Stimulated activated CD4-positive, alpha-beta T cell treated with anti-CD3 and anti-CD28 coated beads, Interleukin-4, amount 100 ng/mL, for 24 hours (primary cell): ENCODE data around the gene ZNF565.
"Not testable (repeated sequence)": the region's sequence is repeated elsewhere in the genome, so short reads cannot be mapped to it uniquely, and the experiment has no call there.

Experiments used
- DNase-seq: peaks from one replicate; pipeline ENCODE4 v3.0.0-alpha.2; 2020

Gene ZNF565

GRCh38 chr19:36210497-36210896 is 4.0 kb downstream of the ZNF565 start:
- no peak for DNase-seq

GRCh38 chr19:36209372-36209771 is 5.1 kb downstream of the ZNF565 start:
- no peak for DNase-seq

GRCh38 chr19:36207605-36208252 is 6.7 kb downstream of the ZNF565 start:
- DNase-seq, result no peak

GRCh38 chr19:36203293-36203692 is 11.2 kb downstream of the ZNF565 start:
- DNase-seq, result no peak

GRCh38 chr19:36201684-36202083 is 12.8 kb downstream of the ZNF565 start:
- no peak for DNase-seq

GRCh38 chr19:36198119-36198518 is 16.3 kb downstream of the ZNF565 start:
- no peak for DNase-seq

- no peak for DNase-seq
These were observed 18.2 kb downstream of the ZNF565 start for GRCh38 chr19:36196249-36196648.

GRCh38 chr19:36186722-36187121 is 27.7 kb downstream of the ZNF565 start:
- DNase-seq, result not testable (repeated sequence)

- no peak for DNase-seq
These were observed 31.2 kb downstream of the ZNF565 start for GRCh38 chr19:36183245-36183628.

- no peak for DNase-seq
These were observed 31.7 kb downstream of the ZNF565 start for GRCh38 chr19:36182612-36183244.

- not testable (repeated sequence) for DNase-seq
These were observed 35.4 kb downstream of the ZNF565 start for GRCh38 chr19:36179077-36179476.

- DNase-seq, result not testable (repeated sequence)
These were observed 40.6 kb downstream of the ZNF565 start for GRCh38 chr19:36173846-36174245.

- DNase-seq, result no peak
These were observed 41.6 kb downstream of the ZNF565 start for GRCh38 chr19:36172852-36173251.

GRCh38 chr19:36169084-36169760 is 45.2 kb downstream of the ZNF565 start:
- no peak for DNase-seq

GRCh38 chr19:36163813-36164212 is 50.7 kb downstream of the ZNF565 start:
- DNase-seq, result no peak

GRCh38 chr19:36160821-36161596 is 53.5 kb downstream of the ZNF565 start:
- no peak for DNase-seq

GRCh38 chr19:36153126-36153525 is 61.3 kb downstream of the ZNF565 start:
- no peak for DNase-seq

- DNase-seq, result no peak
These were observed 61.9 kb downstream of the ZNF565 start, which contains the start of gene COX7A1 for GRCh38 chr19:36152352-36153091. Gene COX7A1 (minus strand): TSS chr19:36152447. CDS start chr19:36152407, 40 bp downstream.

- no peak for DNase-seq
These were observed 62.5 kb downstream of the ZNF565 start for GRCh38 chr19:36152019-36152351.

- no peak for DNase-seq
These were observed 63.1 kb downstream of the ZNF565 start for GRCh38 chr19:36151144-36152018.

GRCh38 chr19:36150586-36150985 is 63.9 kb downstream of the ZNF565 start:
- no peak for DNase-seq
